ENCODE data around the gene MCOLN2.
"Not testable (repeated sequence)": the region's sequence is repeated elsewhere in the genome, so short reads cannot be mapped to it uniquely, and the experiment has no call there.

The MCOLN2 gene

DNA sequence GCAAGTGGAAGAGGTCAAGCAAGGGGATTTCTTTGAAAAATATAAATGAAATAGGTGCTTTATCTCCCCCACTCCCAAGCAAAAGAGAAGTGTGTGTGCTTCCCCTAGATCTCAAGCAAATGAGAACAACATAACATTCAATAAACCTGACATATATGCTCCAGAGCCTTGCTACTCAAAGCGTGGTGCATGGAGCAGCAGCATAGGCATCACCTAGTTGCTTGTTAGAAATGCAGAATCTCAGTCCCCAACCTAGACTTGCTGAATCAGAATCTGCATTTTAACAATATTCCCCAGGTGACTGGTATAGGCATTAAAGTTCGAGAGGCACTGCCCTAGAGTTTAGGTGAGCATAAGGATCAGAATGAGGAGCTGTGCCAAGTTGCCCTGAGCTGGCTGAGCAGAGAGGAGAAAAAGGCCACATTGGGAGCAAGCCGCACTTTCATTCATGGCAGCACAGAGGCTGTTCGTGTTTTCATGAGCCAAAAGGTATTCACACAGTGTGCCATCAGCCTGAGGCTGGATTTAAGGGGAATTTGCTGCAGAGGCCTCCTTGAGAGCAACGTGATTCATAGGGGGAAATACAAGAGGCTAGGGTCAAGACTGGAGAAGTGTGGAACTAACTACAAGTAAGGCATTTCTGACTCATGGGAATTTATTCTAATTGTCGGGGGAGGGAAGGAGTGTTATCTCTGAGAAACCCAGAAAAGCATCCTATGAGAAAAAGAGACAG lies 89.7 kb downstream of the MCOLN2 start:
- no peak overlapping the region for H3K4me3 ChIP-seq (ENCODE audit: insufficient read depth, low read depth, low read length)
- H3K27me3 ChIP-seq (ENCODE audit: control insufficient read depth, insufficient read depth, low read length, poor library complexity, severe bottlenecking) = no peaks in the 10 kb centered on the region
- no peaks in the 10 kb centered on the region for H3K36me3 ChIP-seq (ENCODE audit: control insufficient read depth, insufficient read depth, low read length)
- no peak overlapping the region for H3K27ac ChIP-seq (ENCODE audit: insufficient read depth, low read depth, low read length, poor library complexity, severe bottlenecking)
- H3K4me1 ChIP-seq (ENCODE audit: control insufficient read depth, insufficient read depth, low read length) = peaks cover 3% of the 10 kb centered on the region
- H3K9me3 ChIP-seq (ENCODE audit: control insufficient read depth, low read length) = no peaks in the 10 kb centered on the region
- 62 to 63% methylated on average over 6 of the region's 6 CpGs for WGBS, 2 experiments

DNA sequence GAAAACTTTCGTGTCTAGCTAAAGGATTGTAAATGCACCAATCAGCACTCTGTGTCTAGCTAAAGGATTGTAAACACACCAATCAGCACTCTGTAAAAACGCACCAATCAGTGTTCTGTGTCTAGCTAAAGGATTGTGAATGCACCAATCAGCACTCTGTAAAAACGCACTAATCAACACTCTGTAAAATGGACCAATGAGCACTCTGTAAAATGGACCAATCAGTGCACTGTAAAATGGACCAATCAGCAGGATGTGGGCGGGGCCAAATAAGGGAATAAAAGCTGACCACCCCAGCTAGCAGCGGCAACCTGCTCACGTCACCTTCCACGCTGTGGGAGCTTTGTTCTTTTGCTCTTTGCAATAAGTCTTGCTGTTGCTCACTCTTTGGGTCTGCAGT lies 94.2 kb downstream of the MCOLN2 start:
- not testable (repeated sequence) for H3K4me1 ChIP-seq (ENCODE audit: control insufficient read depth, insufficient read depth, low read length); H3K4me3 ChIP-seq (ENCODE audit: insufficient read depth, low read depth, low read length); H3K9me3 ChIP-seq (ENCODE audit: control insufficient read depth, low read length); H3K36me3 ChIP-seq (ENCODE audit: control insufficient read depth, insufficient read depth, low read length); H3K27me3 ChIP-seq (ENCODE audit: control insufficient read depth, insufficient read depth, low read length, poor library complexity, severe bottlenecking); H3K27ac ChIP-seq (ENCODE audit: insufficient read depth, low read depth, low read length, poor library complexity, severe bottlenecking)
- WGBS, 2 experiments = 86 to 89% methylated on average over 7 of the region's 7 CpGs

DNA sequence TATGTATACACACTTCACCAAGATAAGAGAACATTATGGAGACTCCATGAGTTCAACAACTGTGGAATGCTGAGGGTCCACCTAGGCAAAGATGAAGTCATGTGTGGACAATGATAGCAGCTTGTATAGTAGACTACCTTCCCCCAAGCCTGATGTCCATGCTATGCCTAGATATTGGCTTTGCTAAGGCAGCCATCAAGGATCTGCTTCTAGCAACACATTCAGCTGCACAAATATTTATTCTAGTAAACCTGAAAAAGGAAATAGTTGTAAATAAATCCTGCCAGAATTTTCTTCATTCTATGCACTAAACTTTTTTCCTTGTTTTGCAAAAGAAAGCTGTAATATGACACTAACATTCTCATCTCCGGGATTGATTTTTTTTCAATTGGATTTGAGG lies 96.9 kb downstream of the MCOLN2 start:
- Histone ChIP-seq H3K4me1 (ENCODE audit: control insufficient read depth, insufficient read depth, low read length) (no peaks in the 10 kb centered on the region), H3K4me3 (ENCODE audit: insufficient read depth, low read depth, low read length) (no peak overlapping the region), H3K36me3 (ENCODE audit: control insufficient read depth, insufficient read depth, low read length) (no peaks in the 10 kb centered on the region), H3K9me3 (ENCODE audit: control insufficient read depth, low read length) (no peaks in the 10 kb centered on the region), H3K27me3 (ENCODE audit: control insufficient read depth, insufficient read depth, low read length, poor library complexity, severe bottlenecking) (peaks cover 7% of the 10 kb centered on the region), H3K27ac (ENCODE audit: insufficient read depth, low read depth, low read length, poor library complexity, severe bottlenecking) (no peak overlapping the region)
- WGBS, 2 experiments = no CpG with 5 or more reads among the region's 1 CpG

DNA sequence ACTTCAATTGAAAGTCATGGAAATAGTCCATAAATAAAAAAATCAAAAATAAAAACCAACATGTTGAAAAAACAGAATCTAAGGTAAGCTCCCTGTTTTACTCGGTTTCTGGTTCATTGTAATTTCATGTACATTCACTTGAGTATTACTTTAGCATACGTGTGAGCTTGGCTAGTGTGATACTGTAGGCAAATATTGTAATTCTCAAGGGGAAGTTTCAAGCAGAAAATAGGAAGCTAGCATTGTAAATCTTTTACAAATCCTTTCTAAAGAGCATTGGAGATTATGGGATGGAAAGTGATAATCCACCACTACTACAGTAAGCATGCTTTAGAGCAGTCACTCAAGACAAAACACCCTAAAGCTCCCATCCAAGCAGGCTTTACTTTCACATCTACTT lies 100.6 kb downstream of the MCOLN2 start:
- no peaks in the 10 kb centered on the region for H3K9me3 ChIP-seq (ENCODE audit: control insufficient read depth, low read length)
- no peak overlapping the region for H3K27ac ChIP-seq (ENCODE audit: insufficient read depth, low read depth, low read length, poor library complexity, severe bottlenecking)
- WGBS, 2 experiments = 98 to 100% methylated on average over 2 of the region's 2 CpGs
- H3K4me3 ChIP-seq (ENCODE audit: insufficient read depth, low read depth, low read length) = no peak overlapping the region
- H3K4me1 ChIP-seq (ENCODE audit: control insufficient read depth, insufficient read depth, low read length) = peaks cover 5% of the 10 kb centered on the region
- H3K36me3 ChIP-seq (ENCODE audit: control insufficient read depth, insufficient read depth, low read length) = no peaks in the 10 kb centered on the region
- peaks cover 44% of the 10 kb centered on the region for H3K27me3 ChIP-seq (ENCODE audit: control insufficient read depth, insufficient read depth, low read length, poor library complexity, severe bottlenecking)

DNA sequence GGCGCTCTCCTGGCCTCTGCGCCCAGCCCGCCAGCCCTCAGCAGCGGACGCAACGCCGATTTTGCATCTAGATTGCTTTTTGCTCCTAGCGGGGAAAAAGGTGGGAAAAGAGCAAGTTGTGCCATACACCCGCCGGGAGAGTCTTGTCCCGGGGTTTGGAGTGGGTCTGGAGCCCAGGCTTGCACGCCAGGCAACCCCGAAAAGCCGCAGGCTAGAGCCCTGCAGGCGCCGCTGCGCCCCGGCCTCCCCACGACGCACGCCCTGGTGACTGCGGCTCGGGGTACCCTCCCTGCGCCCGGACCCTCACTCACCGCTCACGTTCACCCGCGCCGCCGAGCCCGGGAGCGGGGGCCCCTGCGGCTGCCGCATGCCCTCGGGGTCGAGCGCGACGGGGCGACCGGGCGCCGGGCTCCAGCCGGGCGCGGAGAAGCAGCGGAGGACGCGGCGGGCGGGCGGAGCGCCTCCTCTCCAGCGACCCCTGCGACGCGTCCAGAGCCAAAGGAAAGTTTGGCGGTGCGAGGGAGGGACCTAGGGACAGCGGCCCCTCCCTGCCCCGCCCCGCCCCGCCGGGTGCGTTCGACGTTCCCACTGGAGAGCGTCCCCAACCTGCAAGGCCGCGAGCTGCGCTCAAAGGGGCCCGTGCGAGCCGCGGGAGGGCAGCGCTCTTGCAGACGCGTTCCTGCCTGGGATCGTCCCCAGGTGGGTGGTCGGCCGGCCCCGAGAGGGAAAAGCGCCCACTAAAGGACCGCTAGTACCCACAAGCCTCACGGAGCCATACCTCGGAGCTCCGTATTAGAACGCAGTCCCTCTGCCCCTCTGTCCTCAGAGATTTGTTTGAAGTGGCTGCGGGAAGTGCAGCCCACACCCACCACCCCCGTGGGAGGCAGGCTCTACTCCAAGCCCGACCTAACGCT lies 104.0 kb downstream of the MCOLN2 start, which contains the start of gene LPAR3:
LPAR3 (minus strand) TSS at position 502 of the 914 bp plus-strand sequence. CDS start 27,086 bp downstream, outside the sequence.
- Histone ChIP-seq H3K36me3 (ENCODE audit: control insufficient read depth, insufficient read depth, low read length) (no peaks in the 10 kb centered on the region), H3K4me3 (ENCODE audit: insufficient read depth, low read depth, low read length) (peak within 1 kb of the TSS; percentile 48), H3K4me1 (ENCODE audit: control insufficient read depth, insufficient read depth, low read length) (peaks cover 5% of the 10 kb centered on the region), H3K27ac (ENCODE audit: insufficient read depth, low read depth, low read length, poor library complexity, severe bottlenecking) (no peak within 1 kb of the TSS), H3K27me3 (ENCODE audit: control insufficient read depth, insufficient read depth, low read length, poor library complexity, severe bottlenecking) (peaks cover 47% of the 10 kb centered on the region), H3K9me3 (ENCODE audit: control insufficient read depth, low read length) (no peaks in the 10 kb centered on the region)
- WGBS, 2 experiments = 0 to 1% methylated on average over 93 of the region's 93 CpGs

DNA sequence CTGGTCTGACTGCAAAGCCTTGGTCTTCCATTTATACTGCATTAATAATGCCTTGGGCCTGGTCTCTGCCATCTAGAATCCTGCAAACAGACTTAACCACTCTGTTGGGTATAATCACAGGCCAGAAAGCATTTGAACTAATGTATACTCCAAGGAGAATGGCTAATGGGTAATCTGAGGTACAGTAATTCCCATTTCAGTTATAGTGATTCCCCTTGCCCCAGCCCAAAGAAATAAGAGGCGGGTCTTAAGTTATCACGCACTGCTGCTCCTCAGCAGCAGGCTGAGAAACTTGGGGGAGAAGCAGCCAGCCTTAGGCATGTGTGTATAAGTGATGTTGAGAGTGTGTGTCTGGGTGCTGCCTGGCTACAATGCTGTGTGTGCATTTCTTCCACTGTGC lies 106.3 kb downstream of the MCOLN2 start:
- H3K36me3 ChIP-seq (ENCODE audit: control insufficient read depth, insufficient read depth, low read length) = no peaks in the 10 kb centered on the region
- peaks cover 5% of the 10 kb centered on the region for H3K4me1 ChIP-seq (ENCODE audit: control insufficient read depth, insufficient read depth, low read length)
- peaks cover 46% of the 10 kb centered on the region for H3K27me3 ChIP-seq (ENCODE audit: control insufficient read depth, insufficient read depth, low read length, poor library complexity, severe bottlenecking)
- no peak overlapping the region for H3K4me3 ChIP-seq (ENCODE audit: insufficient read depth, low read depth, low read length)
- H3K9me3 ChIP-seq (ENCODE audit: control insufficient read depth, low read length) = no peaks in the 10 kb centered on the region
- no peak overlapping the region for H3K27ac ChIP-seq (ENCODE audit: insufficient read depth, low read depth, low read length, poor library complexity, severe bottlenecking)
- WGBS, 2 experiments = 87 to 91% methylated on average over 2 of the region's 2 CpGs

DNA sequence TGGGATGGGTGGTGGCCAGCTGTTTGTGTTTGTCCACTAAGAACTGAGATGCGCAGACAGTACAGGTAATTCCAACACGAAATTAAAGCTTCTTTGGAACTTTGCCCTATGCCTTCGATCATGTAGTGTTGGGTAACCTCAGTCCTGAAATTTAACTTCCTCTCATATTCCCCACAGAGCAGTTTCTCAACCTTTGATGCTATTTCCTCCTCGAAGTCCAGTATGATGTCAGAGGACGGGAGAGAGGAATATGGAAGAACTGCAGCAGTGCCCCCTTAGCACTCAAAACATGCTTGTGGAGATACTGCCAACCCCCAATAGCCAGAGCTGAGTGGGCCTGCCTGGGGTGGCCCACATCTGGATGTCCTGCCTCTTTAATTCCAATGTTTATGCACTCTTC lies 107.5 kb downstream of the MCOLN2 start:
- no peak overlapping the region for H3K27ac ChIP-seq (ENCODE audit: insufficient read depth, low read depth, low read length, poor library complexity, severe bottlenecking)
- H3K9me3 ChIP-seq (ENCODE audit: control insufficient read depth, low read length) = no peaks in the 10 kb centered on the region
- peaks cover 34% of the 10 kb centered on the region for H3K27me3 ChIP-seq (ENCODE audit: control insufficient read depth, insufficient read depth, low read length, poor library complexity, severe bottlenecking)
- H3K4me3 ChIP-seq (ENCODE audit: insufficient read depth, low read depth, low read length) = no peak overlapping the region
- H3K4me1 ChIP-seq (ENCODE audit: control insufficient read depth, insufficient read depth, low read length) = peaks cover 5% of the 10 kb centered on the region
- H3K36me3 ChIP-seq (ENCODE audit: control insufficient read depth, insufficient read depth, low read length) = no peaks in the 10 kb centered on the region
- WGBS, 2 experiments = 75 to 76% methylated on average over 5 of the region's 5 CpGs

DNA sequence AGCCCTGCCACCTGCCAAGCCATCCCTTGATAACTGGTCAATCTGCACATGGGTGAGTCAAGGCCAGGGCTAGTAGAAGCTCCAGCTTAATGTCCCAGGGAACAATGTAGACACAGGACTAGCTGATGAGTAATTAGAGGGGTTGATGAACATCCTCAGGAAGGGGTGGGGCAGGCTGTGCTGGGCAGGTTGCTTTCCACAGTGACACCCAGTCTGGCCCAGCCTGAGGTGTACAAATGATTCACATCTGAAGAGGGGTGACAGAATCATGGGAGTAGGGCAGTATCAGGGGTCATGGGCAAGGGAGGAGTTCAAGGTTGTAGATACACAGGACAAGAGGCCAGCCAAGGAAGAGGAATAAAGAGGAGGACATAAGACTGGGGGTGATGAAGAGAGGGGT lies 108.2 kb downstream of the MCOLN2 start:
- H3K9me3 ChIP-seq (ENCODE audit: control insufficient read depth, low read length) = no peaks in the 10 kb centered on the region
- H3K36me3 ChIP-seq (ENCODE audit: control insufficient read depth, insufficient read depth, low read length) = no peaks in the 10 kb centered on the region
- peaks cover 5% of the 10 kb centered on the region for H3K4me1 ChIP-seq (ENCODE audit: control insufficient read depth, insufficient read depth, low read length)
- H3K27ac ChIP-seq (ENCODE audit: insufficient read depth, low read depth, low read length, poor library complexity, severe bottlenecking) = no peak overlapping the region
- no peak overlapping the region for H3K4me3 ChIP-seq (ENCODE audit: insufficient read depth, low read depth, low read length)
- peaks cover 27% of the 10 kb centered on the region for H3K27me3 ChIP-seq (ENCODE audit: control insufficient read depth, insufficient read depth, low read length, poor library complexity, severe bottlenecking)

DNA sequence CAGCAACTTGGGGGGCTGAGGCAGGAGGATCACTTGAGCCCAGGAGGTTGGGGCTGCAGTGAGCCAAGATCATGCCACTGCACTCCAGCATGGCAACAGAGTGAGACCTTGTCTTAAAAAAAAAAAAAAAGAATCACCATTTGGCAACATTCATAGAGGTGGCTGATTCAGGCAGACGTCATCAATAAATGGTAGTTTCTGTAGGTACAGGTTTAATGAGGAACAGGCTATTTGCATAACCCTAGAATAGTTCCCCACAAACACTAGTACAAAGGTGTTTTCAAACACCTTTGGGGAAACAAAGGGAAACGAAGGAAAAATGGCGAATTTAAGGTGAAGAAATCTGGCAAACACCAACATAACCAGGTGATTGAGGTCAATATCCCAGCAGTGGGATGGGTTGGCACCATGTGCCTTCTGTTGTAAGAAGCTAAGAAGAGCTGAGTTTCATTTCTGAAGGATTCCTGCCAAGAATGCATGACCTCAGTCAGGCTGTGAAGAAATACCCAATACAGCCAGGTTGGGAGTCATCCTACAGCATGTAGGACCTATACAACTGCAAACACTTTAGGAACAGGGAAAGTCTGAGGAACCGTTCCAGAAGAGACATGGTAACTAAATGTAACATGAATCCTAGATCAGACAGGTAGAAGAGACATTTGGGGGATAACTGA lies 109.5 kb downstream of the MCOLN2 start:
- Histone ChIP-seq H3K27ac (ENCODE audit: insufficient read depth, low read depth, low read length, poor library complexity, severe bottlenecking) (no peak overlapping the region), H3K36me3 (ENCODE audit: control insufficient read depth, insufficient read depth, low read length) (no peaks in the 10 kb centered on the region), H3K4me1 (ENCODE audit: control insufficient read depth, insufficient read depth, low read length) (peaks cover 3% of the 10 kb centered on the region), H3K9me3 (ENCODE audit: control insufficient read depth, low read length) (no peaks in the 10 kb centered on the region), H3K4me3 (ENCODE audit: insufficient read depth, low read depth, low read length) (no peak overlapping the region), H3K27me3 (ENCODE audit: control insufficient read depth, insufficient read depth, low read length, poor library complexity, severe bottlenecking) (peaks cover 14% of the 10 kb centered on the region)
- WGBS, 2 experiments = 92 to 94% methylated on average over 3 to 4 of the region's 4 CpGs

DNA sequence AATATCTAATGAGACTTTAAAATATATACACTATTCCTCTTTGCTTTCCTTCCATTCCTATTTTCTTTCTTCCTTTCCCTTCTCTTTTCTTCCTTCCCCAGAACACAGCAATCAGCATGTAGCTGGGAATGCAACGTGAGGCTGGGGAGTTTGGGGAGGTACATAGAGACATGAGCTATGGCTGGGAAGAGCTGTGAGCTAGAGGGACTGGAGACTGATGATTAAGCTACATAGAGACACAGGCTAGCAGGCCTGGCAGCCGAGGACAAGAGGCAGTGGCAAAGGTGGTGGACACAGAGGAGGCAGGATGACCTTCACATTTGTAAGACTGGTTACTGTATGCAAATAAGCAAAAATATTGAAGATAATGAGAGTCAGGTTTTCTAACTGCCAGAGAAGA lies 111.4 kb downstream of the MCOLN2 start:
- 77 to 84% methylated on average over 2 of the region's 2 CpGs for WGBS, 2 experiments

More for the DNA sequence above, 111.4 kb downstream of the MCOLN2 start:
- Histone ChIP-seq H3K27ac (ENCODE audit: insufficient read depth, low read depth, low read length, poor library complexity, severe bottlenecking) (no peak overlapping the region), H3K9me3 (ENCODE audit: control insufficient read depth, low read length) (no peaks in the 10 kb centered on the region), H3K4me1 (ENCODE audit: control insufficient read depth, insufficient read depth, low read length) (no peaks in the 10 kb centered on the region), H3K36me3 (ENCODE audit: control insufficient read depth, insufficient read depth, low read length) (no peaks in the 10 kb centered on the region), H3K4me3 (ENCODE audit: insufficient read depth, low read depth, low read length) (no peak overlapping the region), H3K27me3 (ENCODE audit: control insufficient read depth, insufficient read depth, low read length, poor library complexity, severe bottlenecking) (no peaks in the 10 kb centered on the region)

Measured in ectodermal cell (in vitro differentiated cells).